CD4-positive, alpha-beta T cell treated with Interleukin-10 for 1 hour (primary cell): ENCODE results near the gene ATRNL1.

Source experiments
- DNase-seq: peaks from one replicate; pipeline ENCODE4 v3.0.0-alpha.2; 2020

Gene ATRNL1

DNA sequence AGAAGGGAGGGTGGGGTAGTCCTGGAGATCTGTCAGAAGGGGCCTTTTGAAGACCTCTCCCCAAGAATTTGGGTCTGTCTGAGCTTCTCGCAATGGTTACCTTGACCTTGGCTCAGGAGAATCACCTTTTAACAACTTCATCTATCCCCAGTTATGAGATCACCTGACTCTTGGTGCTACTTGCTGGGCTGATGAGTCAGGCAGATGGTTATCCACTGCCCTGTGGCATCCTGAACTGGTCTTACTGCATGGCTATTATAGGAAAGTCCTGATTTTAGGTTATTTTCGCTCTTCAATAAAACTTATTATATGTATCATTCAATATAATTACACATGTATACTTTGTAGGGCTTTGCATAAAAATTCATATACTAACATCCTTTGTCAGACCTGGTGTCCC lies 905.1 kb downstream of the ATRNL1 start:
- DNase-seq: no peak
